Fibroblast of pulmonary artery (primary cell): Measurements from ENCODE around the gene CDKN1A.
"Not testable (repeated sequence)": the region's sequence is repeated elsewhere in the genome, so short reads cannot be mapped to it uniquely, and the experiment has no call there.

Experiments used
- DNase-seq: peaks from one replicate; pipeline ENCODE4 v3.0.0-alpha.2; 2010; ENCODE audit warnings: low read depth
- H3K4me3 ChIP-seq: replicated peaks from 2 replicates; pipeline ENCODE4 v1.5.1; 2011; ENCODE audit warnings: low read depth, mild to moderate bottlenecking, control low read depth, low read length, moderate library complexity
- TF ChIP-seq, protein P1 (sequence below): IDR thresholded peaks from 2 replicates; pipeline ENCODE4 v1.5.1; 2011; ENCODE audit warnings: mild to moderate bottlenecking, control low read depth, low read length, inconsistent platforms; ENCODE audit errors: missing control alignments

The CDKN1A gene

DNA sequence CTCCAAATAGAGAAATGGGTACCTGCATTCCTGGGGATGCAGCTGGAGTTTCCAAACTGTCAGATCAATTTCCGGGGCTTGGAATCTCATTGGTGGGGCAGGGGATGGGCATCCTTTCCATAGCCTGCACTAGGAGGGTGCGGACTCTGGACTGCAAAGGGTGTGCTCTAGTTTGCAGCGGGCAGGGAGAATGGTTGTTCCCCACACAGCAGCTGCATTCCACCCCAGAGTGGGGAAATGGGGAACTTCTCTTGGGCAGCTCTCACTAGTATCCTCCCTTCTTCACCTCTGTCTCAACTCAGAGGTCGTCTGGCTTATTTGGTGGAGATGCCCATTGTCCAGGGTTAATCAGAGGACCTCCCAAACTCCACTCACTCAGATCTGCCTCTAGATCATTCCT is 34.5 kb upstream of the CDKN1A start:
- TF ChIP-seq, protein P1, sequence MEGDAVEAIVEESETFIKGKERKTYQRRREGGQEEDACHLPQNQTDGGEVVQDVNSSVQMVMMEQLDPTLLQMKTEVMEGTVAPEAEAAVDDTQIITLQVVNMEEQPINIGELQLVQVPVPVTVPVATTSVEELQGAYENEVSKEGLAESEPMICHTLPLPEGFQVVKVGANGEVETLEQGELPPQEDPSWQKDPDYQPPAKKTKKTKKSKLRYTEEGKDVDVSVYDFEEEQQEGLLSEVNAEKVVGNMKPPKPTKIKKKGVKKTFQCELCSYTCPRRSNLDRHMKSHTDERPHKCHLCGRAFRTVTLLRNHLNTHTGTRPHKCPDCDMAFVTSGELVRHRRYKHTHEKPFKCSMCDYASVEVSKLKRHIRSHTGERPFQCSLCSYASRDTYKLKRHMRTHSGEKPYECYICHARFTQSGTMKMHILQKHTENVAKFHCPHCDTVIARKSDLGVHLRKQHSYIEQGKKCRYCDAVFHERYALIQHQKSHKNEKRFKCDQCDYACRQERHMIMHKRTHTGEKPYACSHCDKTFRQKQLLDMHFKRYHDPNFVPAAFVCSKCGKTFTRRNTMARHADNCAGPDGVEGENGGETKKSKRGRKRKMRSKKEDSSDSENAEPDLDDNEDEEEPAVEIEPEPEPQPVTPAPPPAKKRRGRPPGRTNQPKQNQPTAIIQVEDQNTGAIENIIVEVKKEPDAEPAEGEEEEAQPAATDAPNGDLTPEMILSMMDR = no peak
- no peak overlapping the region for H3K4me3 ChIP-seq

DNA sequence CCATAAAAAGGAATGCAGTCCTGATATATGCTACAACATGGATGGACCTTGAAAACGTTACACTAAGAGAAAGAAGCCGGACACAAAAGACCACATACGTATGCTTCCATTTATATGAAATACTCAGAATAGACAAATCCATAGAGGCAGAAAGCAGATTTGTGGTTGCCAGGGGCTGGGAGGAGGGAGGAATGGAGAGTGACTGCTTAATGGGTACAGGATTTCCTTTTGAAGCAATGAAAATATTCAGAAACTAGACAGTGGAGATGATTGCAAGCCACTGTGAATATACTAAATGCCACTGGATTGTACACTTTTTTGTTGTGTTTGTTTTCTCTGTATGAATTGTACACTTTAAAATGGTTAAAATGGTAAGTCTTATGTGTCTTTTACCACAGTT is 29.4 kb upstream of the CDKN1A start:
- H3K4me3 ChIP-seq = no peak overlapping the region
- DNase-seq = no peak
- TF ChIP-seq, protein P1 = no peak

More for the DNA sequence above, 34.5 kb upstream of the CDKN1A start:
- DNase-seq = no peak

DNA sequence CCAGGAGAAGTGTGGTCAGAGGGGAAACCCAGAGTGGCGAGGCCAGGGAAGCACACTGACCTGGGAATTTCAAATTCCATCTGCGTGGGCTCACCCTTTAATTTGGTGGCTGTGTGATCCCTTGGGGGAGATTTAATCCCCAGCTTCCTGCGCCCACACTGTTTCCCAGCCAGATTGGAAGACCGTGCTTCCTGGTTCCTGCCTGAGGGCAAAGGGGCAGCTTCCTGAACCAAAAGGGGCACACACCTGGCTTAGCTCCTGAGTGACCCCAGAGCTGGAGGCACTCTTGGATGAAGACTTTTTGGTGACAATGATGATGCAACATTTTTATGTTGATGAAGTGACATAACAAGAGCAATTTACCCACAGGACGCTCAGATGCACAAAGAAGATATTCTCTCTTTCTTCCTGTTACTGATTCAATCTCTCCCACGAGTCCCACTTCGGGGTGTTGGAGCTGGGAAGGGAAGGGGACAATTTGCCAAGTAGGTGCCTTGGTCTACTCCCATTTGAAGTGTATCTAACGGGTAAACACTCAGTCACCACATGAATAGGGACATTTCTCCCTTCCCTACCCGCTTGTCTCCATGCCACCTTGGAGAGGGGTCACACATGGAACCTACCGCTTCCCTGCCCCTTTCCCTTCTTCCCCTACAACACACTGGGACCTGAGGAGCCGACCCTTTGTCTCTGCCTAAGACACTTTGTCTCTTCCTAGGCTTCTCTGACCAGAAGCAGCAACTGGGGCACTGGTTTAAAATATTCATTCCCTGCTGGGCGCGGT is 28.6 kb upstream of the CDKN1A start:
- no peak overlapping the region for H3K4me3 ChIP-seq
- DNase-seq = no peak
- TF ChIP-seq, protein P1 = no peak

DNA sequence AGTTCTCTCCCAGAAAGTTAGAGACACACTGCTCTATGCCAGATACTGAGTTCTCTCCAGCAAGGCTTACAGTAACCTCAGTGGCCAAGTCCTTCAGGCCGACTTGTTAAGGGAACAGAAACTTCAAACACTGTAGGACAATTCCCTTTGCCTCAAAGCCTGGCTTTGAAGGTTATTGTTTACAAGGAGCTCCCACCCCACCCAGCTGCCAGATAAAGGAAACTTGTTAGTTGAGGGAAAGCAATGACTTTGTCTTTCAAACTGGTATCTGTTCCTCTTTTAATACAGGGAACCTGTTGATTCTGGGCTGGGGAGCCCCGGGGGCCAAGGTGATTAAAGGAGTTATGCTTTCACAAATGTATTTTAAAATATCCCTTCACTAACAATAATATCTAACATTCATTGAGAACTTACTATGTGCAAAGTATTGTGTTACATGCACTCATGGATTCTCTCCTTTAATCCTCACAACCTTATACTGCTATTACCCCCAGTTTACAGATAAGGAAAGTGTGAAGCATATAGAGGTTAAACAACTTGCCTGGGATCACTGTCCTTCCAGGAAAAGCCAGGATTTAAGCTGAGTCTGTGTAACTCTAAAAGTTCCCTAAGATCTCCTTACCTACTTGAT is 27.6 kb upstream of the CDKN1A start:
- no peak for DNase-seq
- TF ChIP-seq, protein P1 = no peak

DNA sequence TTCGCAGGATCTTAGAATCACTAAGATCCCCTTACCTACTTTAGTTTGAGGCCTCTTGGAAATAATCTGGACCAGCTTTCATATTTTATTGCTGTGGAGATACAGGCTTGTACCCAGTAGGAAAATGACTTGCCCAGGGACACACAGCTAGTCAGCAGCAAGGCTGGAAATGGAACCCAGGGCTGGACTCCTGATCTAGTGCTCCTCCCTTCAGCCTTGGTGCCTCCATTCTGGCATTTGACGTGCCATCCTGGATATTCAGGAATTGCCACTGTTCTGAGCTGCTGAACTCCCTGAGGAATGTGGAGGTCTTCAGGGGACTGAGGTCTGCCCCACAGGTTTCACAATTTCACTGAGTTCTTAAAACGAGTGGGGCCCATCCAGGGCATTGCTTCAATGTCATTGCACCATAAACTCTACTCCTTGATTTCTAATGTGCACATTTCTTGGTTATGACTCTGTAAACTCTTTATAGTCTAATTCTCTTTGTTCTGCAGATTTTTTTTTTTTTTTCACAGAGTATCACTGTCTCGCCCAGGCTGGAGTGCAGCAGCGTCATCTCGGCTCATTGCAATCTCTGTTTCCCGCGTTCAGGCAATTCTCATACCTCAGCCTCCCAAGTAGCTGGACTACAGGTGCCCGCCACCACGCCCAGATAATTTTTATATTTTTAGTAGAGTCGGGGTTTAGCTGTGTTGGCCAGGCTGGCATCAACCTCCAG is 26.7 kb upstream of the CDKN1A start:
- no peak for DNase-seq
- TF ChIP-seq, protein P1 = no peak
- H3K4me3 ChIP-seq = no peak overlapping the region

More for the DNA sequence above, 27.6 kb upstream of the CDKN1A start:
- H3K4me3 ChIP-seq = no peak overlapping the region

DNA sequence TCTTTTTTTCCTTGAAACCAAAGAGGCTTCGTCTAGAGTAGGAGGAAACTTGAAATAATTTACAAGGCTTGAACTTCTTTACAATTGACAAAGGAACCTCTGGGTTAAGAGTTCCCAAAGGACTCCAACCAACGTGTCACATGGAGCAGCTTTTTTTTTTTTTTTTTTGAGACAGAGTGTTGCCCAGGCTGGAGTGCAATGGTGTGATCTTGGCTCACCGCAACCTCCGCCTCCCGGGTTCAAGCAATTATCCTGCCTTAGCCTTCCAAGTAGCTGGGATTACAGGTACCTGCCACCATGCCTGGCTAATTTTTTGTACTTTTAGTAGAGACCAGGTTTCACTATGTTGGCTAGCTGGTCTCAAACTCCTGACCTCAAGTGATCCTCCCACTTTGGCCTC is 24.0 kb upstream of the CDKN1A start:
- not testable (repeated sequence) for H3K4me3 ChIP-seq, DNase-seq

DNA sequence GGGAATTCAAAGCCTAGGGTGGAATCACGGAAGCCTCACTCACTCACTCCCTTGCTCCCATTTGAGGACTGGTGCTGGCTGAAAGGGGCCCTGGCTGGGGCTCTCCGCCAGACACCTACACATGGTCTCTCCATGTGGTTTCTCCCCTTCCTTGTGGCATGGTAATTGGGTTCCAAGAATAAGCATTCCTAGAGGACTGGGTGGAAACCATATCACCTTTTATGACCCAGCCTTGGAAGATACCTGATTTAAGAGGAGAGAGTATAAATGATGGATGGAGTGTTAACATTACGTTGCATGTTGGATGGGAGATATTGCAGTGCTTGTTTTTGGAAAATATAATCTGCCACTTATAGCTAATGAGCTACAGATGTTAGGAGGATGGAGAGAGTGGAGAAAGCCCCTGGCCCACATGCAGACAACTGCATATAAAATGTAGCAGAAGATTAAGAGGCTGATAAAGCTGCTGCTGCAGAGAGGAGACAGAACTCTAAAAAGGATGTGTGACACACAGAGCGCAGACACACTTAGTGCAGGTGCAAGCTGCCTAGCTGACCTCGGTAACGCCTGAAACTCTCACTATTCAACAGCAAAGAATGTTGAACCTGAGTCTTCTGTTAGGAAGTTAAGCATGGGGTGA is 23.3 kb upstream of the CDKN1A start:
- H3K4me3 ChIP-seq = no peak overlapping the region
- TF ChIP-seq, protein P1 = no peak
- DNase-seq = no peak
